Activated gamma-delta T cell treated with Interleukin-2 at 50 U/mL for 16 hours (primary cell): ENCODE results near the gene GLI3.

Experiments used
- DNase-seq: peaks from one replicate; pipeline ENCODE4 v3.0.0-alpha.2; 2020

Gene GLI3

DNA sequence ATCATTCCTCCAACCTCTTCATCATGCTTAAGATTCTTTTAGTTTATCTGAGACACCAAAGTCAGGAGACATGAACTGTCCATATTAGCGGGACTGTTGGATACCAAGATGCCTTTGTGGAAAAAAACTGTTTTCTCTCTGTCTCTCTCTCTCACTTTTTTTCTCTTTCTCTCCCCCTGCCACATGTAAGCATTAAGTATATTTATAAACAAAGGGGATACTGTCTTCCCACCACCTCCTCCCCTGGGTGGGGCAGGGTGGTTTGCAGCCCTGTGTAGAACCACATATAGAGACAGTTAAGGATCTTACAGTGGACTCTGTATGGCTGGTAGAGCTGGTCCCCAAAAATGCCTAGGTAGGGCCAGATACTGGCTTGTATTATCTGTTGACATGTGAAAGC is 101.3 kb downstream of the GLI3 start:
- DNase-seq, result no peak

DNA sequence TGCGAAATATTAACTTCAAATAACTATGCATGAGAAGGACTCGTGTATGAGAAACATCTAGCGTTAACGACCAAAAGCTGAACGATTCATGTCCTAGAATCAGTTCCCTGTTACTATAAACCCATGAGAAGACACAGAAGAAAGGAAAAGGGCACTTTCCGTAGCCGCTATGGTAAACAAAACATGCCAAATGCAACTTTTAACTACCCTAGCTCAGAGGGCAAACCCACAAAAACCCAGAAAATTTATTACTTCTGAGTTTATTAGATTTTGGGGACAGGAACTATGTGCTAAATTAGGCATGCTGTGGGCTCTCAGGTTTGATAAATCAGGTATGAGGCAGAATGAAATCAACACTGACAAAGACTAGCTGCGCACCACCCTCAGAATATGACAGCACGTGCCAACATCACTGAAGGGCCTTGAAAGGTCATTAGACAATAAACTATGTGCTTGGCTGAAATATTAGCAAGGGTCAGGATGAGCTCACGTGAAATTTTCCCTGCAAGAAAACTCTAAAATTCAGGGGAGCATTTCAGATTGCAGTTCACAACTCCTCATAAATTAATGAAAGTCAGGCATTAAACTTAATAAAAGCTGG is 102.6 kb downstream of the GLI3 start:
- no peak for DNase-seq

DNA sequence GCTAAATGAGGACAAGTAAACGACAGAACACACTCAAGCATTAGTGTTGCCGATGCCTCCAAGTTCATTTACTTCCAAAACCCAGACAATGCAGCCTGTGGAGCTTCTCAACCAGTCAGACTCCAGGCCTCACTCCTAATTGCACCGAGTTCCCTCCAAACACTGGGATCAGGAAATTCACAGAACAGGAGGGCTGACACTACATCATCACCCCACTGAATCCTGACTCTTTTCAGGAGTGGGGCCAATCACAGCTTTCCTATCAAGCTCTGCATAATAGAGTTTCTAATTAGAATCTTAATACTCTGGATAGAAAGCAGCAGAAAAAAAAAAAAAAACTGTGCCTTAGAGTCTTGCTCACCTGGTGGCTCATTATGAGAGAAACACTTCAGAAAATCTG is 103.7 kb downstream of the GLI3 start:
- no peak for DNase-seq

DNA sequence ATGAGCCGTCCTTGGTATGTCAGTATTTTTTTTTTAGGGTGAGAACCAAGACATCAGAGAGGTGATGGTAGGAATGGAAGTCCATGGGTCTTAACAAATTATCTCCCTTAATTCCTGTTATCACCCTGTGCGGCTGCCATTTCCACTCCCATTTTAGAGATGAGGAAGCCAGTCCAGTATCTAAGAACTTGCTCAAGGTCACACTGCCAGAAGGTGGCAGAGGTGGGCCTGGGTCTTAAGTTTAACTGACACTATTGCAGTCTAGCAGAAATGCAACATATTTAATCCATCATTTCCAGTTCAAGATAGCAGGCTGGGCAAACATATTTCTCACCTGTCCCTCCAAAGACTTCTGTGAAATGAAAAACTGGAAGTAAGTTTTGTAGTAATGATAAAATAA is 108.3 kb downstream of the GLI3 start:
- no peak for DNase-seq

DNA sequence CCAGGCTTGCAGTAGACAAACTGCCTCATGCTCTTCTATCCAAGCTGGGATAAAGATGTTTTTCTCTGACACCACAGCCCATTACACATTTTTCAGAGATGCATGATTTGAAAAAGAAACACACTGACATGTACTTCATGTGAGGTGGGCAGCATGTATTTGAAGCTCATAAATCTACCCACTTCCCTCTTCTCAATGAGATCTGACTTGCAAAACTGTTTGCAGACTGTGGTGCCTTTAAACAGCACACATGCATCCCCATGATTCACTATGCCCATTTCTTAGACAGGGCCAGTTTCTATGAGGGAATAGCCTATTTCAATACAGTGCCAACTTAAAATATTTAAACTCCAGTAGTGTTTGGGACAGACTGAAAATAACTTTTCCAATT is 109.8 kb downstream of the GLI3 start:
- DNase-seq, result no peak

DNA sequence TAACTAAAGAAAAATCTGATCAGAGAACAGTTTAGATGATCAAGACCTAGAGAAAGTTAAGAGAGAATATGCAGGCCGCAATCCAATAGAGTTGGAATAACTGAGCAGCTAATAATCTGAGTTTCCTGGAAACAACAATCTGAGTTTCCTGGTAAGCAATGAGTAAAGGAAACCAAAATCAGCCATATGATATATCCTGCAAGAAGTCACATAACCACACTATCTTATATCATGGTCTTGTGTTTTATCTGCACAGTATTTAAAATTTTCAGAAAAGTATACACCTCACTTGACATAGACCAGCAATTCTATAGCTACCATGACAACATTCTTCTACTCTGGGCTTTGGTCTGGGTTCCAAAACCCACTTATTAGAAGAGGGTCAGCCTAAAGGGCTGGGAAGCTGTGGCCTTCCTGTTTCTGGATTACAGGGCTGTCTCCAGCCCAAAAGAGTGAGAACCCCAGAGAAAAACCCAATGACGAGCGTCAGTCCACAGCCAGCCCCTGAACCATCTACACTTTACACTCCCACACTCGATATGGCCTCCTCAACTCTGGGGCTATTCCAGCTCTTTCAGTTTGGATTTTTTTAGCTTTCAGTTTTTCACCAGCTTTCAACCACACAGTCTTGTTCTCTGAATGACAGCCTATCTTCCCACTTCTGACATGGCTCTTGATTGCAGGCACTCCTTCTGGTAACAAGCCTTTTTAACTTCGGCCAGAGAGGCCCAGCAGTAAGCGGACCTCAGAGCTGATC is 110.4 kb downstream of the GLI3 start:
- DNase-seq, result no peak

DNA sequence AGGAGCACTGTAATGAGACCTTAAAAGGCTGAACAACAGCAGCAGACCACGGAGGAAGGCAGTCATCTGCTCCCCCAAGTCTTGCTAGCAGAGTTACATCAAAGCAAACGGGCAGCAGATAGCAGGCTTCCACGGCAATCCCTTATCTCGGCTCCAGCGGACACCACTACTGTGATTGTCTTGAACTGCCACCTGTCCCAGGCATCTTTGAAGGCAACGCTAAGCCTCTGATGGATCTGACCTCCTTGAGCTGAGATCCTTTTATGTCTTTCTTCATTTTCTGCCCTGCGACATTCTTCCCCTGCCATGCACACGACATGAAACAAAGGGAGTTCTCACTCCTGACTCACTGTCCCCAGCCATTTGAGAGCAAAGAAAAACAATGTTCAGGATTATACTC is 111.7 kb downstream of the GLI3 start:
- DNase-seq, result no peak

DNA sequence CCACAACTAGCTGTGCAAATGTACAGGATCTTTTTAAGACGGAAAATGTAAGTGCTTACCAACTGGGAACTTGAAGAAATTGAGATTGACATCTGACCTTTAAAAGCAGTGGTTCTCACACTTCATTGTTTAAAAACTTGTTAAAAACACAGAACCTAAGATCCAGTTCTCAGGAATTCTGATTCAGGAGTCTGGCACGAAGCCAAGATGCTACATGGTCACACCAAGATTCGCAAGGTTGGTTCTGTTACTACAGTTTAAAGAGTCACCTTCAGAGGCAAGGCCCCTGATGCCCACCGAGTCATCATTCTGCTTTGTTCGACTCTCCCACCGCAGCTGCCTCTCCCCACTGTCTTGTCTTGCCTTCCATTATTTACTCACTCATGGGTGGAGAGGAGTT is 113.3 kb downstream of the GLI3 start:
- no peak for DNase-seq

DNA sequence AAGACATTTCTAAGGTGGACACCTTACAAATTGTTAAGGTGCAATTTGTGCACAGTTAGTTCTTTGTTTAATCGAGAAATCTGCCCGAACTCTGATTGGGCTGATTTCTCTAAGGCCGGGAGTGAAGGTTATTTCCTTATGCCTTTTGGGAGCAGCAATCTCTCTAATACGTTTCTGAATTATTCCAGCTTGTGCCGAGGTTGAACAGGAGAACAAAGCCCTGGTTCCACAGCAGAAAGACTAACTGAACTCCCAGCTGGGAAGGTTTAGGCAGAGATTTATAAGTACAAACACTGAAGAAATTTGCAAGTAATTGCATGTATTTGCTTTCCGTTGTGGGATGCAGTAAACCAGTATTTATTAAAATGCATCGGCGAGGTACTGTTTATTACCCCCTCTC is 116.8 kb downstream of the GLI3 start:
- DNase-seq, result no peak

DNA sequence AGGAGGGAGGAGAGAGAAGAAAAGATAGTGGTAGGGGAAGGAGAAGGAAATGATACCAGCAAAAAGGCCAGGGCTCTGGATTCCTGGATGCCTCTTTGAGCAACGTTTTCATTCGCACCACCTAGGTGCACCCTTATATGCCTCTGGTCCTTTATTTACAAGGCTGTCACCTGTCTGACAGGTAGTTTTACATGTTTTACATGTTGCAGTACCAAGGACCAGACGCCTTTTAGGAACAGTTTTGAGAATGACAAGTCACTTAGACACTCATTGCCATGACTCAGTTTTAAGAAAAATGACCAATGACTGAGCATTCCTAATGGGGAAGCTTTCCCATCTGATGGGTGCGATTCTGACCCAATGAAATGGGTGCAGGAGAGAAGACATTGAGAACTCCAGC is 119.8 kb downstream of the GLI3 start:
- DNase-seq, result no peak

DNA sequence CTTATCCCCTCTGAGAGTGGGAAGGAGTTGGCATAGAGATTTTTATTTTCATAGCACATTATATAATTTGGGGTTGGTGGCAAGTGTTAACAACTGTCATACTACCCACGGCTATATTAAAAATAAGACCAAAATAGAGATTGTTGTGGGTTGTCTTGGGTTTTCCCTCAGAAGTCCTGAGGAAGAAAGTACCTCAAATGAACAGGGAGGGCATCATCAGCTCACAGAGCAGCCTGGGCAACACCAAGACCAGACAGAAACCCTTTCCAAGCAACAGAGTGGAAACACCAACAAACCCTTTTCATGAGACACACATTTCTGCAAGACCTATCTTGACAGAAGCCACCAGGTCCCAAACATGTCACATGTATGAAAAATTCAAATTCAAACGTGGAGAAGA is 121.2 kb downstream of the GLI3 start:
- DNase-seq, result no peak

DNA sequence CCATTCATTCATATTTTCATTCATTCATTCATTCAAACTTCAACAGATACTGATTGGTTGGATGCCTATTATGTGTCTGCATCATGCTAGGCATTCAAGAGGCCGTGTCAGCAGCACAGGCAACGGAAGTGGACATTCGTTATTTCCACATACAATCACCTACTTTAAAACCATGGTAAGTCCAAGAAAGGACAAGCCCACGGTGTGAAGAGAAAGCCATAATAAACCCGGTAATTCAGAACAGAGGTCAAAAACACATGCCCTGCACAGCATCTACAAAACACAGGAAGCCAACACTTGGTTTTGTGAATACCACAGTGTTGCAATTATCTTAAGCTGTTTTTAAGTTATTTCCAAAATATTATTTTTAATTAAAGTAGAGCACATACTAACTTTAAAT is 126.7 kb downstream of the GLI3 start:
- DNase-seq, result no peak

DNA sequence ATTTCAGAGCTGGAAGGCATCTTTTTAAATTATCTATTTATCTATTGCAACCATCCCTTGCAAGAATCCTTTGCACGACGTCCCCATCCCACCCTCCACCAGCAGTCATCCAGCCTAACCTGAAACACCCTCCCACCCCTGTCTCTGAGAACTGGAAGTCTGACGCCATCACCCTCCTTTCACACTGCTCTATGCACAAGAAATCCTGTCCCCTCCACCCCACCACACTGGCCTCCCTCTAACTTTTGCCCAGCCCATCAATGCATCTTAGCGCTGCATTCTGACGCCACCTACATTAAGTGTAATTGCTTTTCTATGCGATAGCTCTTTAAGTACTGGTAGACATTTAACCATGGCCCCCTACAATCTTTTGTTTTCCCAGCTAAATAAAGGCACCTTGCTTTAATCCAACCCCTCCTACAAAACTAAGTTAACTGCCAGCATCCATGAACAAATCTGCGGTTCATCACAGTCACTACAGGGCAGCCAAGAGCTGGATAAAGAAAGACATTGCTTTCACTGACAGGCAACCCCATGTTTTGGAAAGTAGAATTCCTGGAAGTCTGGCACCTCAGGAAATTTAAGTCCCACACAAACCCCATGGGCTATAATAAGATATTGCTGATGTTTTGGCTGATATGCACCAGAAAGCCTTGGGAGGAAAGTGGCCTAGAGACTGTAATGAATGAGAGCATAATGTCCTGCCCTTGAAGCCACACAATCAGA is 128.0 kb downstream of the GLI3 start:
- no peak for DNase-seq

DNA sequence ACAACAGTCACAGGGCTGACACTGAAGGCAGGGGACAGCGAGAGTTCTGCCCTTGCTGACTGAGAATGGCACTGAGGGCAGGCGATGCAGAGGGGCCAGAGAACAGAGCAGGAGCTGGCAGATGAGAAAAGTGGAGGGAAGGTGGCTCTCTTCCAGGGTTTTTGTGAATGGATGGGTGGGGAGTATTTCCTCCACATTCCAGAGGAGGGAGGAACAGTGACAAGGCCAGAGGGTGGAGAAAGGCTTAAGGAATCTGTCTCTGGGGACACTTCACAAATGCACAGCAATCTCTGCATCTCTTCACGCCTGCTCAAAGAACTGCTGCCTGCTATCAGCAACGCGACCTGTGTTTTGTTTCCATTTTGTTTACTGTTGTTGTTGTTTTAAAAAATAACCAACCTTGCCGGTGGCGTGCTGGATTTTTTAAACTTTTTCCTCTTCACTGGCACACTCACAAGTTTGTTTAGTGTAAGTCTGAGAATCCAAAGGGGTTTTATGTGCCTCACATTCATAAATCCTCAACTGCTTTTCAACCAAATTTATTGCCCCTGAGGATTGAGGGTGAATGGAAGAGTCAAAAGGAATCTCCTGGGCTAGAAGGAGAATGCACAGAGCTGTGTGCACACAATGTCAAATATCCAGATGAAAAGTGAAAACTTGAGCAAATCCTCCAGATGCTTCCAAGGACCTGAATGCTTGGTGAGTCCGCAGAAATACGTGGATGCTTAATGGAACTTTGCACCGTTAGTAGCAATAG is 129.3 kb downstream of the GLI3 start:
- no peak for DNase-seq

DNA sequence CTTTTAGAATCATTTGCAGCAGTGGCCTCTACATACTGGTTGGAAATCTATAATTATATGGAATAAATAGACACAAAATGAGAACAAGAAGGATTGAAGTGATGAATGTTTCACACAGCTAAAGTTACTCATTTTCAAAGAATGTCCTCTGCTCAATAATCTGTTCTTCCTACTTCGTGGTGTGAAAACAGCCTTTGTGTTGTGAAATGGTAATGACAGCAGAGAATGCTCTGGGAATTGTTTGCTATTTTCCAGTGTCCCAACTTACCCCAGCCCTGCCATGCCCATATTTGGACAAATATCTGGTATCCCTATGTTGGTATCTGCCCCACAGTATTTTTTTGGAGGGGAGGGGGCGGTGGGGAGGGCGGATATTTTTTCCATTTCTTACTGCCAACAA is 130.4 kb downstream of the GLI3 start:
- no peak for DNase-seq

DNA sequence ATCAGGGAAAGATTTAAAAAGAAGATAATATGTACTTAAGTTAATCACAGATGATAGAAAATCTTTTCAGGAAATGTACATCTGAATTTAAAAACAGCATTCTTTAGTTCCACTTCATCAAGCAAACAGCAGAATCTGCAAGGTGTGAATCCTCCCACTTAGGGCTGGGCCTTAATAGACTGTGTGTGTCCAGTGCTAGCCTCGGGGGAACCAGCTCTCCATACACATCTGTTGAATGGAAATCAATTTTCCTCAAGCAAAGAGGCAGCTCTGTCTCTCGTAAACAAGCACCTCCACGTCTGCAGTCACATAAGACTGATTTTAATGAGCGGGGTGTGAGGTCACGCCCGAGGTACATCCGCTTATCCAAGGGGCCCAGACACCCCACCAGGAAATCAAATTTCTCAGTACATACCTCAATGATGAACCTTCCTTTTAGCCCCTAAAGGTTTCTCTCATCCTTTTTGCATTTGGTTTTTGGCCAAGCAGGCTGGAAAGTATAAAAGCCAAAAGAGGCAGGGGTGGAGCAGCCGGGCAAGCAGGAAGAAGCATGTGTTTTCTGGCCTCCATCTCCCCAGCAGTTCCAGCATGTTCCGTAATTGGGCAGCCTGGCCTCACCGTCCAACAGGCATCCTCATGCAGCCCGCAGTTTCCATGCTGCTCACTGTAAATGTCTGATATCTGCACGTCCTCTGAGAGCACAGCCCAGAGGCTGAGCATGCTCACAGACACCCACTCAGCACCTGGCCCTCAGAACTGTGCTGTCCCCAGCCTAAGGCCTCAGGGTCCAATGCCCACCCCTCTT is 131.3 kb downstream of the GLI3 start:
- no peak for DNase-seq

DNA sequence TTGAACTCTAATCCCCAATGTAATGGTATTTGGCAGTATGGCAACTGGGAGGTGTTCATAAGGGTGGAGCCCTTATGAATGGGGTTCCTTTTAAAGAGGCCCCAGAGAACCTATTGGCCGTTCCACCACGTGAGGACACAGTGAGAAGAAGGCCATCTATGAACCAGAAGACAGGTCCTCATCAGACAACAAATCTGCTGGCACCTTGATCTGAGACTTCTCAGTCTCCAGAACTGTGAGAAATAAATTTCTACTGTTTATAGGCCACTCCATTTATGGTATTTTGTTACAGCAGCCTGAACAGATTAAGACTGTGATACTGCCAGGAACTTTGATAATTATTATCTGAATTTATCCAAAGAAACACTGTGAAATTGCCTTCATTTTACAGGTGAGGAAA is 132.3 kb downstream of the GLI3 start:
- no peak for DNase-seq

DNA sequence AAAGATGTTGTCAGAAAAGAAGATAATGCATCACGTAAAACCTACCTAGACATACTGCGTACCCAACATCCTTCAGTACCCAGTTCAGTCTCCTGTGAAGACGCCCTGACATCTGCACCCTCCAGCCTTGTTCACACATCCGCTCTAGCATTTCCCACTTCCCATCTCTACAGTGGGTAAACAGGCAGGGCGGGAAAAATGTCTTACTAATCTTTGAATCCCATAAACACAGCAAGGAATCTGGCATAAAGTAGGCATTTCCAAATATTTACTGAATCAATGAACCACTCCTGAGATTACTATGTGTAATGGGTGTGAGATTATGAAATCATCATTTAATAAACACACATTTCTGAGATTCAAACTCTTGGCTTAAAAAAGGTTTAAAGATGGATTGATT is 132.8 kb downstream of the GLI3 start:
- DNase-seq, result no peak

DNA sequence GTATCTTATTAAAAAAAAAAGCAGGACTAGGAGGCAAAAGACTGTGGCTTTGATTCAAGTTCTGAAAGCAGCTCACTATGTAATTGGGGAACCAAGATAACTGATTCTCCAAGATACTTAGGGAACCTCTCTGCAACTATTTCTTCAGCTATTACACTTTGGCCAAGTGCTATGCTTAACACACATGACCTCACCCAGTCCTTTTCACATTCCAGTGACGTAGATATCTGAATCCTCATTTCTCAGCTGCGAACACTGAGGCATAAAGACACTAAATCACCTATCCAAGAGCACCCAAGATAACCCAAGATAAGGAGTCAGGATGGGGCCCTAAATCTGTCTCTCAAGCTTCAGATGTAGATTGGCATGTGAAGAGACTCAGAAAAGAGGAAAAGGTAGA is 133.6 kb downstream of the GLI3 start:
- DNase-seq, result no peak

DNA sequence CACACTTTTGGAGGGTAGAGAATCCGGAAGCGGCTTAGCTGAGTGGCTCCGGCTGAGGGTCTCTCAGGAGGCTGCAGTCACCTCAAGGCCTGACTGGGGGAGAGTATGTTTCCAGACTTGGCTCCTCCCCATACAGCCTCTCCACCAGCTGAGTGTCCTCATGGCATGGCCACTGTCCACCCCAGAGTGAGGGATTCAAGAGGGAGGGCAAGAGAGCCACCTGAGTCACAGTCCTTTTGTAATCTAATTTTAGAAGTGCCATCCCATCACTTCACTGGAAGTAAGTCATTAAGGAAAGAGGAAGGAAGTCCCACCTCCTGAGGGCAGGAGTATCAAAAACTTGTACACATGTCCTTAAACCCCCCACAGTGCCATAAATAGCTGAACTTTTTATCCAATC is 134.0 kb downstream of the GLI3 start:
- no peak for DNase-seq

DNA sequence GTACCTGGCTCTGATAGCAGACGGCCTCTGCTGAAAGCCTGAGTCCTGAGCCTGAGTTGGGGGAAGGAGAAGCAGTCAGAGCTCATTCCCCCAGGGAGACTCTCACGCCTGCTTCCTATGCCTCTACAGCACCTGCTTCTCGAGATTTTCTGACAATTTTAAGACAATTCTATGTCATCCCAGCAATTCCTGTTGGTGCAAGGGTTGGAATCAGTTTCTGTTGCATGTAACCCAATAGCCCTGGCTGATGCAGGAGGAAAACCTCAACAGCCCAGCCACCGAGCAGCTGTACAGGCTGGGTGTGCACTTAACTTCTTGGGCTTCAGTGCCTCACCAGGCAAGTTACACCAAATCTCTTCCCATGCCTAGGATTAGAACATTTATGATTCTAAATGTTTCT is 134.7 kb downstream of the GLI3 start:
- no peak for DNase-seq

DNA sequence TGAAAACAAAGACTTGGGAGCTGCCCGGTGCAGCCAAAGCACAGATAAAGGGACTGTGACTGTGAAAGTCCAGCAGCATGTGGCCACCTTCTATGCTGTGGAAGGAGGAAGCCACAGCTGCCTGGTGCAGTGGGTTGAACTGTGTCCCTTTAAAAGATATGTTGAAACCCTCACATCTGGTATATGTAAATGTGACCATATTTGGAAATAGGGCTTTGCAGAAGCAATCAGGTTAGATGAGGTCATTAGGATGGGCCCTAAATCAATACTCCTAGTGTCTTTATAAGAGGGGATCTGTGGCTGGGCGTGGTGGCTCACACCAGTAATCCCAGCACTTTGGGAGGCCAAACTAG is 136.9 kb downstream of the GLI3 start:
- no peak for DNase-seq
